K562 (cell line): ENCODE results near the gene CAPN2. TPM values are rescaled to one million over a fixed set of nuclear protein-coding genes. Genes with fewer than 3 reads are reported as not detected.
A peak's percentile ranks its signal among the peaks of the same experiment; 100 is the strongest.

Experiments
- ATF7 ChIP-seq: fragments of 450-650 bp; IDR thresholded peaks from 2 replicates; pipeline ENCODE4 v1.7.1; 2014; ENCODE audit warnings: mild to moderate bottlenecking, moderate library complexity
- HNRNPUL1 ChIP-seq: fragments of 200-400 bp; formaldehyde crosslinking; IDR thresholded peaks from 2 replicates; pipeline ENCODE4 v1.6.1; 2017; ENCODE audit warnings: low read length
- KLF1 ChIP-seq: fragments of 450-650 bp; IDR thresholded peaks from 2 replicates; pipeline ENCODE4 v1.6.1; 2016; ENCODE audit warnings: missing genetic modification characterization, missing compliant biosample characterization
- MED1 ChIP-seq: sonication (generic); formaldehyde crosslinking; IDR thresholded peaks from 2 replicates; pipeline ENCODE4 v1.8.1; 2023; ENCODE audit warnings: missing genetic modification reagents, borderline replicate concordance
- SMARCA5 ChIP-seq: fragments of 450-650 bp; IDR thresholded peaks from 2 replicates; pipeline ENCODE4 v1.6.1; 2016
- ZFP36 ChIP-seq: fragments of 150-350 bp; IDR thresholded peaks from 2 replicates; pipeline ENCODE4 v1.6.1; 2018; ENCODE audit warnings: low read length, low read depth; ENCODE audit not compliant: partially characterized antibody
- ZNF134 ChIP-seq: fragments of 250-450 bp; sonication (Bioruptor Pico); conservative IDR thresholded peaks from 2 replicates; pipeline ENCODE4 v1.4.0; 2020
- ZNF589 ChIP-seq: fragments of 200-800 bp; sonication (Bioruptor generic); IDR thresholded peaks from 2 replicates; pipeline ENCODE4 v1.6.1; 2016; ENCODE audit warnings: low read depth, missing genetic modification characterization, missing compliant biosample characterization
- polyA plus RNA-seq, 8 experiments: library from polyadenylated mRNA; depleted of rRNA in 4 of 8; stranded (reverse) in 5 of 8; unstranded in 3 of 8; fragments of >200 nt; fragmentation: Nextera tagmentation in 2 of 8; fragmentation: Illumina TruSeq in 1 of 8; extraction: Ambion mirVana in 2 of 8; extraction: Trizol in 1 of 8; gene quantifications; 2 replicates each; pipeline versions ENCODE4 v1.2.1 to v1.2.3, GENCODE V29; 2011 to 2014; ENCODE audit warnings: inconsistent platforms in 1 of 8, missing spikeins in 1 of 8
- total RNA-seq, 7 experiments: library from RNA; depleted of rRNA in 6 of 7; stranded (reverse); fragments of >200 nt in 6 of 7; fragmentation: Illumina TruSeq in 2 of 7; extraction: Trizol in 2 of 7; gene quantifications; 2 replicates each; pipeline versions ENCODE4 v1.2.1 to v1.2.3, GENCODE V29; 2011 to 2021; ENCODE audit warnings: low replicate concordance in 1 of 7
- TF ChIP-seq, protein P1 (sequence below), 2 experiments: fragments of 450-650 bp; formaldehyde crosslinking in 1 of 2; IDR thresholded peaks; 2 replicates each; pipeline versions ENCODE4 v1.4.0 to v1.6.1; 2014 to 2020; ENCODE audit warnings: mild to moderate bottlenecking in 2 of 2, borderline replicate concordance in 1 of 2, low read depth in 1 of 2
- TF ChIP-seq, protein P2 (sequence below): sonication (generic); formaldehyde crosslinking; IDR thresholded peaks from 2 replicates; pipeline ENCODE4 v1.8.0; 2023; ENCODE audit warnings: mild to moderate bottlenecking, missing genetic modification reagents
- TF ChIP-seq, protein P3 (sequence below): sonication (generic); formaldehyde crosslinking; IDR thresholded peaks from 2 replicates; pipeline ENCODE4 v1.5.0; 2020; ENCODE audit warnings: missing genetic modification reagents
- TF ChIP-seq, protein P4 (sequence below): fragments of 250-450 bp; sonication (Bioruptor Pico); IDR thresholded peaks from 2 replicates; pipeline ENCODE4 v1.5.0; 2020; ENCODE audit warnings: mild to moderate bottlenecking, borderline replicate concordance

Gene CAPN2
- total and polyA plus RNA-seq, 9 of the 15 experiments (the other 6 are each of a cell fraction or from before 2014, with no cell fraction given), result 24.6 to 157 (median 101) TPM

DNA sequence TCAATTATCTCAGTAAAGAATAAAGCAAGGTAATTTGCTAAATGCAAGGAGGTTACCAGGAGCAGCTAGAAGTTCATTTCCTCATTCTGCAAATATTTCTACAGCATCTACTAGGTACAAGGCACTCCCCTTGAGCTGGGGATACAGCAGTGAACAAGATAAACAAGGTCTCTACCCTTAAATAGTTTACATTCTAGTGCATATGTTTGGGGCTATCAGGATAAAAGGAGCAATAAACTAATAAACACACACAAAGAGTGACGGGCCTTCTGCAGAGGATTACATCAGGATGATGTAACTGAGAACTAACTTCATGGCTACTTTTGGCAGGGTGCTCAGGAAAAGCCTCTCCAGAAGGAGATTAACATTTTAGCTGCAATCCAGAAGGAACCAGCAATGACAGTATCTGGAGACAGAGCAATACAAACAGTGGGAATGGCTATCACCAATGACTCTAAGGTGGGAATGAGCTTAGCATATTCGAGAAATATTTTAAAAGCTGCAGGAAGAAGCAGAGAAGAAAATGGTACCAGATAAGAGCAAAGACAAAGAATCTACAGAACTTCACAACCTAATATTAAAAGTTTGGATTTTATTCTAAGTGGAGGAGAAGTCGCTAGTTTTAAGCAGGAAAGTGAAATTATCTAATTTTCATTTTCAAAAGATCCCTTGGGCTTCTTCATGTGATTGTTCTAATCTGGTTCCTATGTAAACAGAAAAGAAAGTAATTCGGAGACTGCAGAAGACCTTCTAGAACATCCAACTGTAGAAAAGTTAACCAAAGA lies 107.6 kb downstream of the CAPN2 start (continued):
- TF ChIP-seq, protein P1, sequence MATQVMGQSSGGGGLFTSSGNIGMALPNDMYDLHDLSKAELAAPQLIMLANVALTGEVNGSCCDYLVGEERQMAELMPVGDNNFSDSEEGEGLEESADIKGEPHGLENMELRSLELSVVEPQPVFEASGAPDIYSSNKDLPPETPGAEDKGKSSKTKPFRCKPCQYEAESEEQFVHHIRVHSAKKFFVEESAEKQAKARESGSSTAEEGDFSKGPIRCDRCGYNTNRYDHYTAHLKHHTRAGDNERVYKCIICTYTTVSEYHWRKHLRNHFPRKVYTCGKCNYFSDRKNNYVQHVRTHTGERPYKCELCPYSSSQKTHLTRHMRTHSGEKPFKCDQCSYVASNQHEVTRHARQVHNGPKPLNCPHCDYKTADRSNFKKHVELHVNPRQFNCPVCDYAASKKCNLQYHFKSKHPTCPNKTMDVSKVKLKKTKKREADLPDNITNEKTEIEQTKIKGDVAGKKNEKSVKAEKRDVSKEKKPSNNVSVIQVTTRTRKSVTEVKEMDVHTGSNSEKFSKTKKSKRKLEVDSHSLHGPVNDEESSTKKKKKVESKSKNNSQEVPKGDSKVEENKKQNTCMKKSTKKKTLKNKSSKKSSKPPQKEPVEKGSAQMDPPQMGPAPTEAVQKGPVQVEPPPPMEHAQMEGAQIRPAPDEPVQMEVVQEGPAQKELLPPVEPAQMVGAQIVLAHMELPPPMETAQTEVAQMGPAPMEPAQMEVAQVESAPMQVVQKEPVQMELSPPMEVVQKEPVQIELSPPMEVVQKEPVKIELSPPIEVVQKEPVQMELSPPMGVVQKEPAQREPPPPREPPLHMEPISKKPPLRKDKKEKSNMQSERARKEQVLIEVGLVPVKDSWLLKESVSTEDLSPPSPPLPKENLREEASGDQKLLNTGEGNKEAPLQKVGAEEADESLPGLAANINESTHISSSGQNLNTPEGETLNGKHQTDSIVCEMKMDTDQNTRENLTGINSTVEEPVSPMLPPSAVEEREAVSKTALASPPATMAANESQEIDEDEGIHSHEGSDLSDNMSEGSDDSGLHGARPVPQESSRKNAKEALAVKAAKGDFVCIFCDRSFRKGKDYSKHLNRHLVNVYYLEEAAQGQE (IDR thresholded peaks at IDR 0.05; ENCODE audit: borderline replicate concordance), result peak; percentile 37; the same call in 1 of the 2 replicates
- TF ChIP-seq, protein P1 (CRISPR knock-in tag; IDR thresholded peaks at IDR 0.05; ENCODE audit: low read depth), result no peak
- TF ChIP-seq, protein P2, sequence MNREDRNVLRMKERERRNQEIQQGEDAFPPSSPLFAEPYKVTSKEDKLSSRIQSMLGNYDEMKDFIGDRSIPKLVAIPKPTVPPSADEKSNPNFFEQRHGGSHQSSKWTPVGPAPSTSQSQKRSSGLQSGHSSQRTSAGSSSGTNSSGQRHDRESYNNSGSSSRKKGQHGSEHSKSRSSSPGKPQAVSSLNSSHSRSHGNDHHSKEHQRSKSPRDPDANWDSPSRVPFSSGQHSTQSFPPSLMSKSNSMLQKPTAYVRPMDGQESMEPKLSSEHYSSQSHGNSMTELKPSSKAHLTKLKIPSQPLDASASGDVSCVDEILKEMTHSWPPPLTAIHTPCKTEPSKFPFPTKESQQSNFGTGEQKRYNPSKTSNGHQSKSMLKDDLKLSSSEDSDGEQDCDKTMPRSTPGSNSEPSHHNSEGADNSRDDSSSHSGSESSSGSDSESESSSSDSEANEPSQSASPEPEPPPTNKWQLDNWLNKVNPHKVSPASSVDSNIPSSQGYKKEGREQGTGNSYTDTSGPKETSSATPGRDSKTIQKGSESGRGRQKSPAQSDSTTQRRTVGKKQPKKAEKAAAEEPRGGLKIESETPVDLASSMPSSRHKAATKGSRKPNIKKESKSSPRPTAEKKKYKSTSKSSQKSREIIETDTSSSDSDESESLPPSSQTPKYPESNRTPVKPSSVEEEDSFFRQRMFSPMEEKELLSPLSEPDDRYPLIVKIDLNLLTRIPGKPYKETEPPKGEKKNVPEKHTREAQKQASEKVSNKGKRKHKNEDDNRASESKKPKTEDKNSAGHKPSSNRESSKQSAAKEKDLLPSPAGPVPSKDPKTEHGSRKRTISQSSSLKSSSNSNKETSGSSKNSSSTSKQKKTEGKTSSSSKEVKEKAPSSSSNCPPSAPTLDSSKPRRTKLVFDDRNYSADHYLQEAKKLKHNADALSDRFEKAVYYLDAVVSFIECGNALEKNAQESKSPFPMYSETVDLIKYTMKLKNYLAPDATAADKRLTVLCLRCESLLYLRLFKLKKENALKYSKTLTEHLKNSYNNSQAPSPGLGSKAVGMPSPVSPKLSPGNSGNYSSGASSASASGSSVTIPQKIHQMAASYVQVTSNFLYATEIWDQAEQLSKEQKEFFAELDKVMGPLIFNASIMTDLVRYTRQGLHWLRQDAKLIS (CRISPR knock-in tag), result no peak
- TF ChIP-seq, protein P3, sequence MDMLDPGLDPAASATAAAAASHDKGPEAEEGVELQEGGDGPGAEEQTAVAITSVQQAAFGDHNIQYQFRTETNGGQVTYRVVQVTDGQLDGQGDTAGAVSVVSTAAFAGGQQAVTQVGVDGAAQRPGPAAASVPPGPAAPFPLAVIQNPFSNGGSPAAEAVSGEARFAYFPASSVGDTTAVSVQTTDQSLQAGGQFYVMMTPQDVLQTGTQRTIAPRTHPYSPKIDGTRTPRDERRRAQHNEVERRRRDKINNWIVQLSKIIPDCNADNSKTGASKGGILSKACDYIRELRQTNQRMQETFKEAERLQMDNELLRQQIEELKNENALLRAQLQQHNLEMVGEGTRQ, result no peak
- TF ChIP-seq ZNF134 (CRISPR knock-in tag), result no peak
- no peak for TF ChIP-seq KLF1
- no peak for TF ChIP-seq ZFP36
- no peak for TF ChIP-seq HNRNPUL1
- TF ChIP-seq, protein P4, sequence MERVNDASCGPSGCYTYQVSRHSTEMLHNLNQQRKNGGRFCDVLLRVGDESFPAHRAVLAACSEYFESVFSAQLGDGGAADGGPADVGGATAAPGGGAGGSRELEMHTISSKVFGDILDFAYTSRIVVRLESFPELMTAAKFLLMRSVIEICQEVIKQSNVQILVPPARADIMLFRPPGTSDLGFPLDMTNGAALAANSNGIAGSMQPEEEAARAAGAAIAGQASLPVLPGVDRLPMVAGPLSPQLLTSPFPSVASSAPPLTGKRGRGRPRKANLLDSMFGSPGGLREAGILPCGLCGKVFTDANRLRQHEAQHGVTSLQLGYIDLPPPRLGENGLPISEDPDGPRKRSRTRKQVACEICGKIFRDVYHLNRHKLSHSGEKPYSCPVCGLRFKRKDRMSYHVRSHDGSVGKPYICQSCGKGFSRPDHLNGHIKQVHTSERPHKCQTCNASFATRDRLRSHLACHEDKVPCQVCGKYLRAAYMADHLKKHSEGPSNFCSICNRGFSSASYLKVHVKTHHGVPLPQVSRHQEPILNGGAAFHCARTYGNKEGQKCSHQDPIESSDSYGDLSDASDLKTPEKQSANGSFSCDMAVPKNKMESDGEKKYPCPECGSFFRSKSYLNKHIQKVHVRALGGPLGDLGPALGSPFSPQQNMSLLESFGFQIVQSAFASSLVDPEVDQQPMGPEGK (CRISPR knock-in tag), result no peak
- no peak for TF ChIP-seq MED1
- TF ChIP-seq ZNF589 (CRISPR knock-in tag), result no peak; the same call in 1 of the 2 replicates
- TF ChIP-seq SMARCA5, result no peak
- peak; percentile 95 for TF ChIP-seq ATF7
